Sigmoid colon (tissue), 7 donors: ENCODE results near the gene GSG1L. TPM values are rescaled to one million over a fixed set of nuclear protein-coding genes. Genes with fewer than 3 reads are reported as not detected.

ENCODE experiments used
- DNase-seq: peaks from one replicate; pipeline ENCODE4 v3.0.0-alpha.2; 2019
- H3K27ac ChIP-seq, 4 donors: fragments of 200-600 bp; sonication (generic); one replicate each; pipeline ENCODE4 v1.5.1; 2016 to 2019; ENCODE audit warnings: mild to moderate bottlenecking in 1 of 4
- H3K27me3 ChIP-seq, 3 donors: fragments of 200-600 bp; sonication (generic); one replicate each; pipeline ENCODE4 v1.5.1; 2019; ENCODE audit warnings: mild to moderate bottlenecking in 1 of 3
- H3K36me3 ChIP-seq, 4 donors: fragments of 200-600 bp; sonication (generic); one replicate each; pipeline ENCODE4 v1.5.1; 2016 to 2019
- H3K4me1 ChIP-seq, 4 donors: fragments of 200-600 bp; sonication (generic); one replicate each; pipeline ENCODE4 v1.5.1; 2017 to 2019
- H3K4me3 ChIP-seq, 4 donors: fragments of 200-600 bp; sonication (generic); one replicate each; pipeline ENCODE4 v1.5.1; 2017 to 2019; ENCODE audit warnings: mild to moderate bottlenecking in 2 of 4, moderate library complexity in 1 of 4
- H3K9me3 ChIP-seq, 4 donors: fragments of 200-600 bp in 3 of 4; sonication (generic) in 3 of 4; one replicate each; pipeline versions ENCODE4 v1.5.1 to v1.6.1; 2013 to 2019
- CTCF ChIP-seq, 4 experiments: fragments of 450-650 bp in 3 of 4; fragments of 200-600 bp in 1 of 4; IDR thresholded peaks; one replicate each; pipeline ENCODE4 v1.5.1; 2016 to 2019; ENCODE audit warnings: antibody characterized with exemption in 4 of 4, mild to moderate bottlenecking in 3 of 4, moderate library complexity in 2 of 4
- EP300 ChIP-seq, 4 donors: sonication (generic); formaldehyde crosslinking; IDR thresholded peaks; one replicate each; pipeline ENCODE4 v1.6.1; 2017; ENCODE audit warnings: antibody characterized with exemption in 4 of 4
- POLR2A ChIP-seq, 2 donors: fragments of 450-650 bp; IDR thresholded peaks; one replicate each; pipeline ENCODE4 v1.6.1; 2016; ENCODE audit warnings: antibody characterized with exemption in 2 of 2, mild to moderate bottlenecking in 2 of 2, moderate library complexity in 2 of 2
- POLR2AphosphoS5 ChIP-seq, 4 donors: sonication (generic); formaldehyde crosslinking; IDR thresholded peaks; one replicate each; pipeline ENCODE4 v1.6.1; 2017; ENCODE audit warnings: antibody characterized with exemption in 4 of 4
- WGBS, 2 donors: extraction: QIAGEN DNeasy Blood & Tissue Kit; methylation state at CpG; one replicate each; pipeline ENCODE4 v1.1.7; 2013; 5-methylcytosine and 5-hydroxymethylcytosine counted together
- intact Hi-C: fragments of 100-400 bp; cut with DNase I; formaldehyde crosslinking; loops from one replicate; pipeline ENCODE4 v1.15.1; 2023
- polyA plus RNA-seq, 3 donors: library from polyadenylated mRNA; stranded (reverse); fragments of 200-250 nt; gene quantifications; one replicate each; pipeline ENCODE4 v1.2.3, GENCODE V29; 2013
- total RNA-seq, 4 donors: library from RNA; depleted of rRNA; stranded (reverse); fragments of >200 nt; gene quantifications; one replicate each; pipeline ENCODE4 v1.1.0, GENCODE V29; 2016
- donor health status: healthy with polysubstance abuse.
- donor health status: Bipolar disorder and iron deficiency.
- donor health status: healthy.

GSG1L gene
- total and polyA plus RNA-seq, 7 donors, result 0.25 to 0.66 (median 0.36) TPM; not detected in 2

- no peaks in the 10 kb centered on the region for H3K4me1 ChIP-seq
- no peak for DNase-seq
- no peaks in the 10 kb centered on the region for H3K9me3 ChIP-seq
- no peaks in the 10 kb centered on the region for H3K36me3 ChIP-seq
- TF ChIP-seq POLR2AphosphoS5 (IDR thresholded peaks at IDR 0.05) (no peak), EP300 (IDR thresholded peaks at IDR 0.05) (no peak), POLR2A (IDR thresholded peaks at IDR 0.05) (no peak), CTCF (IDR thresholded peaks at IDR 0.05) (no peak)
- intact Hi-C loops, result no loop called here
- no peak overlapping the region for H3K27ac ChIP-seq
- 91 to 93% methylated on average over 6 of the region's 6 CpGs for WGBS, 2 donors
- no peak overlapping the region for H3K4me3 ChIP-seq
- H3K27me3 ChIP-seq, result no peaks in the 10 kb centered on the region
These were observed 10.3 kb upstream of the GSG1L start for GRCh38 chr16:28073836-28074235.

- no peak for DNase-seq
- H3K4me3 ChIP-seq, result no peak overlapping the region
- WGBS, 2 donors, result 42 to 53% methylated on average over 4 of the region's 4 CpGs
- no peak overlapping the region for H3K27ac ChIP-seq
- no peaks in the 10 kb centered on the region for H3K9me3 ChIP-seq
- no peaks in the 10 kb centered on the region for H3K36me3 ChIP-seq
- H3K4me1 ChIP-seq, result peaks cover 0 to 5% (median 0%) of the 10 kb centered on the region in 4 donors
- intact Hi-C loops, result no loop called here
- H3K27me3 ChIP-seq, result no peaks in the 10 kb centered on the region
- no peak for TF ChIP-seq CTCF (IDR thresholded peaks at IDR 0.05)
- no peak for TF ChIP-seq POLR2A (IDR thresholded peaks at IDR 0.05)
- no peak for TF ChIP-seq POLR2AphosphoS5 (IDR thresholded peaks at IDR 0.05)
- TF ChIP-seq EP300 (IDR thresholded peaks at IDR 0.05), result no peak
These were observed 8.6 kb upstream of the GSG1L start for GRCh38 chr16:28072087-28072486.

GRCh38 chr16:28069971-28070794 lies 6.7 kb upstream of the GSG1L start:
- no peak overlapping the region for H3K4me3 ChIP-seq
- intact Hi-C loops, result loop anchor here (10.0 kb wide), 1 partner anchor 375 kb away; no protein-coding TSS in a partner anchor
- no peak for DNase-seq
- no peaks in the 10 kb centered on the region for H3K36me3 ChIP-seq
- TF ChIP-seq POLR2AphosphoS5 (IDR thresholded peaks at IDR 0.05) (no peak), CTCF (IDR thresholded peaks at IDR 0.05) (no peak), POLR2A (IDR thresholded peaks at IDR 0.05) (no peak), EP300 (IDR thresholded peaks at IDR 0.05) (no peak)
- 72 to 75% methylated on average over 31 of the region's 31 CpGs for WGBS, 2 donors
- peaks cover 0 to 5% (median 0%) of the 10 kb centered on the region in 4 donors for H3K4me1 ChIP-seq
- H3K9me3 ChIP-seq, result no peaks in the 10 kb centered on the region
- peaks cover 0 to under 1% (median 0%) of the 10 kb centered on the region in 3 donors for H3K27me3 ChIP-seq
- no peak overlapping the region for H3K27ac ChIP-seq

GRCh38 chr16:28068976-28069375 lies 5.5 kb upstream of the GSG1L start:
- no peak for DNase-seq
- Histone ChIP-seq H3K9me3 (no peaks in the 10 kb centered on the region), H3K27me3 (peaks cover 0 to 13% (median 6%) of the 10 kb centered on the region in 3 donors), H3K4me1 (peaks cover 0 to 5% (median 0%) of the 10 kb centered on the region in 4 donors), H3K4me3 (no peak overlapping the region), H3K27ac (no peak overlapping the region), H3K36me3 (no peaks in the 10 kb centered on the region)
- intact Hi-C loops, result loop anchor here (10.0 kb wide), 1 partner anchor 374 kb away; no protein-coding TSS in a partner anchor
- no peak for TF ChIP-seq POLR2AphosphoS5 (IDR thresholded peaks at IDR 0.05)
- TF ChIP-seq POLR2A (IDR thresholded peaks at IDR 0.05), result no peak
- no peak for TF ChIP-seq CTCF (IDR thresholded peaks at IDR 0.05)
- no peak for TF ChIP-seq EP300 (IDR thresholded peaks at IDR 0.05)
- WGBS, 2 donors, result 85 to 87% methylated on average over 7 of the region's 7 CpGs
